ENCODE results near the gene GNAI1.
A peak's percentile ranks its signal among the peaks of the same experiment; 100 is the strongest.
"Not testable (repeated sequence)": the region's sequence is repeated elsewhere in the genome, so short reads cannot be mapped to it uniquely, and the experiment has no call there.

The GNAI1 gene

GRCh38 chr7:80133361-80134114 is 1.1 kb upstream of the GNAI1 start:
- DNase-seq = no peak

DNA sequence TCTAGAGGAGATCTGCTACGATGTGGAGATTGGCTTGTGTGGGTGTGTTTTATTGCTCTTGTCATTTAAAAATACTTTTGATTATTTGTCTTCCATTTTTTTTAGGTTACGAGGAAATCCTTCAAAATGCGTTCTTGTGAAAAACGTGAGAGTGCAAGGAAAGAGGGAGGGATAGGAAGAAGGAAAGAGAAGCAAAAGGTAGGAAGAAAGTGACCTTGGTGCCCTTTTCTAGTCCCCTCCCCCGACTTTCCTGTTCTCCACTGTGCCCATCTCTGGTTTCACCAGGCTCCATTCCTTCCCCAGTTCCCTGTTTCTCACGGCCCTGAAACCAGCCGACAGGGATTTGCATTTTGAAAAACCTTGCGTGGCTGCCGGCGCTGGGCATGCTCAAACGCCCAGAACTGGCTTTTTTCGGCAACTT is 506 bp upstream of the GNAI1 start:
- DNase-seq = no peak

DNA sequence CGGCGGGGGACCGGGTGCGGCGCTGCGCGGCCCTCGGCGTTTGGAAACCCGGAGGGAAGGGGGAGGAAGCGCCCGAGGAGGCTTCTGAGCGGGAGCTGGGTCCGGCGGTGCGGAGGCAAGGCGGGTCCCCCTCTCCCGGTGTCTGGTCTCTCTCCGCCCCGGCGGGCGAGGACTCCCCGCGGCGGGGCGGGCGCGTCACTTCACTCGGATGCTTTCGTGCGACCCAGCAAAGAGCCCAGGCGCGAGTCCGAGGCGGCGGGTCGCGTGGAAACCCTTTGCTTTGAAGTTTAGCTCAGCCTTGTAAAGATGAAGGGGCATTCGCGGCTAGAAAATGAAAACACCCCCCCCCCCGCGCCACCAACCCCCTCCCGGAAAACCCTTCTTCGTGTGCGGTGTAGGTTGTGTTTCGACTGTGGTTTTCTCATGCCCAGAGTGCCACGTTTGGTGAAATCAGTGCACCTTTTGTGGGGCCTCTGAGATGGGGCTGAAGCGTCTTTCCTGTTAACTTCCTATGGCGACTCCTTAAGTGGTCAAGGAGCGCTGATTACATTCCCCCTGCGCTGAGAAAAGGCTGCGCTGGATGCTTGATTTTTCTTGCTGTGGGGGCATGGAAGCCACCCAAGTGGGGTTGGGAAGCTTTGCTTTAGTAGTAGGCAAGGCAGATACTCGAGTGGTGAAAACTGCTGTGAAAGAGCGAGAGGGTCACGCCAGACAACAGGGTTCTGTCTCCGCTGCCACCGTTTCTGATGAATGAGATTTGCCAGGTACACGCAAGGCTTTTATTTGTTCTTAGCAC is 876 bp downstream of the GNAI1 start:
- peak; percentile 10 for DNase-seq

GRCh38 chr7:80136261-80137055 is 1.8 kb downstream of the GNAI1 start:
- no peak for DNase-seq

DNA sequence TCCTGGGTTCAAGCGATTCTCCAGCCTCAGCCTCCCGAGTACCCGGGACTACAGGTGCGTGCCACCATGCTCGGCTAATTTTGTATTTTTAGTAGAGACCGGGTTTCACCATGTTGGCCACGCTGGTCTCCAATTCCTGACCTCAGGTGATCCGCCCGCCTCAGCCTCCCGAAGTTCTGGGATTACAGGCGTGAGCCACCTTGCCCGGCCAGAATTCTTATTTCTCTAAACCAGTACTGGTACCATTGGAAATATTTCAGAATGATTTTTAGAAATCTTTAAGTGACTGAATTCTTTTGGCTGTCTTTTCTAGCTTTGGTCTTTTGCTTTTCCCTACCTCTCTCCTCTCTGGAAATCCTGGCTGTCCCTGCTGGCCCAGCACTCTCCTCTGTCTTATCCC is 2.8 kb downstream of the GNAI1 start:
- no peak for DNase-seq

DNA sequence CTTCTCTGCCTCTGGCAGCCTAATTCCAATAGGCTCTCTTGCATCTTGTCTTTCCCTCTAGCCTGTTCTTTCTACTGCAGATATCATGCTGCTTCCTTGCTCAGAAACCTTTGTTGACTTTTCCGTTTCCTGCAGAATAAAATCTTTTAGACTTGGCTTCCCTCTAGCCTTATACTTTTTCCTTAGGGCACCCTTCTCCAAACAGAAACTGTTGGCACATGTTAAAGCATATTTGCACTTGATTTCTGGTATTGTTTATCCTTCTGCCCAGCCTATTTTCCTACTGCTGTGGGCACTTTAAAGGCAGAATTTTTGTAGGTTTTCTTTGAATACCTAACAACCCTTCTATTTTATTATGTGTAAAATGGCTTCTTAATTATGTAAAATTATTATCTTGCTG is 4.6 kb downstream of the GNAI1 start:
- DNase-seq = no peak

- DNase-seq = no peak
These were observed 5.8 kb downstream of the GNAI1 start for GRCh38 chr7:80140388-80140787.

DNA sequence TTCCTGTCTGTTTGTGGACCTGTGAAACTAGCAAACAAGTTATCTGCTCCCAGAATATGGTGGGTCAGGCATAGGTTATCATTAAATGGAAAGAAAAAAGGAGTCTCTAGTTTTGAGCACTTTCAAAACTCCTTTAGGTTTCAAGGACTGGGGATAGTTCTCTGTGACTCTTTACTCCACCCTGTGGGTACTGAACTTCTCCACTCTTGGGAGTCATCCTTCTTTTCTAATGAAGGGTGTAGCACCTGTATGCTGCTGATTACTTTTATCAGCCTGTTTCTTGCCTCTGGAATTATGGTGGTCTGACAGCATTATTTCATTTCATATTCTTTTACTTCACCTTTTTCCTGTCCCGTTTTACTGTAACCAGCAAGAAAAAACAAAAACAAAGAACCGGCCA is 6.7 kb downstream of the GNAI1 start:
- DNase-seq = no peak

- DNase-seq = no peak
These were observed 8.4 kb downstream of the GNAI1 start for GRCh38 chr7:80142853-80143580.

DNA sequence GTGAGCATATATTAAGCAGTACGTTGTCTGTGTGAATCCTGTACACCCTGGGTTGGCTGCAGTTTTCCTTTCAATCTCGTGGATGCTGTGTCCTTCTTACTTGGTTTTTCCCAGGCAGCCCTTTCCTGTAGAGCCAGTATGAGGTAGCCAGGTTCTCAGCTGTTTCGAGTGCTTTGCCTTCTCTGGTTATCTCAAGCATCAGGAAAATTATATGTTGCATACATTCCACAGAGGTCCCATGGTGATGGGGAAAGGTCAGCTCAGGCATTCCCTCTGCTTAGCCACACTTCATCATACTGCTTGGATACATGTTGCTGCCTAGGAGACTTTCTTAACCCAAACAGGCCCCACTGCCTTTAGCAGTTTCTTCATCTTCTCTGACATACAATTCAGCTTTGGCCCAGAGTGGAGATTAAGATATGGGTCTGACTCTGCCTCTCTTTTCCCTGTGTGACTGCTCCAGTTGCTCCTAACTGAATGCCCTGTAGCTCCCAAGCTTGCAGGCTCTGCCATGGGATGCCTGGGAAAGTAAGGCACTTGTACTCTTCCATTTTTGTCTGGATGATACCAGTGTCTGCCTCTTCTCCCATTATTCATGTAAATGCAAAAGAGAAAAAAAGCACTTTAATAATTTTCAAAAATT is 11.3 kb downstream of the GNAI1 start:
- DNase-seq = no peak

GRCh38 chr7:80146545-80147182 is 12.0 kb downstream of the GNAI1 start:
- no peak for DNase-seq

GRCh38 chr7:80147543-80148391 is 13.1 kb downstream of the GNAI1 start:
- DNase-seq = no peak

DNA sequence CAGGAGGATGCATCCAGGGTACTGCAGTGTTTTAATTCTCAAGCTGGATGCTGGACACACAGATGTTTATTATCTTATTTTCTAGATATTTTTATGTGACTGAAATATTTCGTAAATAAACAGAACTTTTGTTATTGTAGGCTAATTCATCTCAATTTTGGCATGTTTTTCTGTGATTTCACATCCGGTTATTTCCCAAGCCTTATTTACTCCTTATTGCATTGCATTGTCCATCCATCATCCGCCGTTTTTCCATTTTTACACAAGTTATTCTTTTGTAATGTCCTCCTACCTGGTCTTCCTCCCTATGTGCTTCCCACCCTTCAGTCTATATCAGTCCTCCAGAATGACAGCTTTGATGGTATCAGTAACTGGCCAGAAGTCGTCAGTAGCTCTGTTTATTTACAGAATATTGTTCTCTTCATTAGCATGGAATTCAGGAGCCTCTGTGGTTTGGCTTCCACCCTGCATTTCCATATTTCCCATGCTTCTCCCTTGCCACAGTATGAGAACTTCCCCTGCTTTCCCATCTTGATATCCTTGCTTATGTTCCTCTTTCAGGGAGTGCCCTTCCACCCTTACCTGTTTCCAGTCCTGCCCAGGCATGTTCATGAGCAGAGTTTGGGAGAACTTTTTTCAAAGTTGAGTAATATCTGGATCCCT is 16.1 kb downstream of the GNAI1 start:
- DNase-seq = no peak

- DNase-seq = no peak
These were observed 16.6 kb downstream of the GNAI1 start for GRCh38 chr7:80151274-80151665.

- no peak for DNase-seq
These were observed 18.8 kb downstream of the GNAI1 start for GRCh38 chr7:80153446-80153845.

DNA sequence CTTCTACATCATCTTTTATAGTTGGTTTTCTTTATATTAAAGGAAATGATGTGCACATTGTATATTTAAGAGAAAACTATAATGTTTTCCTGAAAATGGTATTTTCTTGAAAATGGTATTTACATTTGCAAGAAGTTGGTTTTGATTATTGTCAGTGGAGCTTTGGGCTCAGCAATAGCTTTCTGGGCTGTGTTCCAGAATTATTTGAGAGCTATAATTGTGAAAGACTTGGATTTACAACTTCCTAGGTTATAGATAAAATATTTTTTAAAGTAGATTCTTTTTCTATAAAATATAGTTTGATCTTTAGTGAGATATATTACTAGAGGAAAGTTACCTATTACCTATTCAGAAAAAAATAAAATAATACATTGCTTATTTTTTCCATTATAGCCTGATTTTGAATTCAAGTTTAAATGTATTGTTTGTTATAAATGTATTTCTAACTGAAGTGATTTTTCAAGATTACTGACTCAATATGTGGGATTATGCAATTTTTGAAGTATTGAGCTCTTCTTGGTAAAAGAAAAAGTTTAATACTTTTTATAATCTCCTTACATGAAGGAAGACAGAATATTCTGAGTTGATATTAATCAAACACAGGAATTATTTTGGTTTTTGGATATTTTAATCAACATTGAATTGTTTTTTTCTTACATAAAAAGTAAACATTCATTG is 20.2 kb downstream of the GNAI1 start:
- DNase-seq = no peak

DNA sequence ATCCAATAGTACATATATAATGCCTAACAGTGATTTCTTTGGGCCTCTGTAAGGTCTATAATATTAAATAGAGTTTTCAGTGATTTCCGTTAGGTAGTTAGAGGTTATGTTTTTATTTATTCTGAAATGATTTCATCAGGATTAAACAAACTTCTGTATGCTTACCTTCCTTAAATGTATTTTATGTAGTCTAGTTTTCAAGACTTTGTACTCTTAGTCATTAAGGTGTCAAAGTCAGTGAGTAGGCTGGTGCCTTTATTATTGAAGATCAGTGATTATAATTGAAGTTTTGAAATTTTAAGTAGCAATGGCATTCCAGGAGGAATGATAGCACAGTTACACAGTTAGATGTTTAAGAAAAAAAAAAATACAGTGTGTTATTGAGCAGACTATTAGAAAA is 20.7 kb downstream of the GNAI1 start:
- no peak for DNase-seq

DNA sequence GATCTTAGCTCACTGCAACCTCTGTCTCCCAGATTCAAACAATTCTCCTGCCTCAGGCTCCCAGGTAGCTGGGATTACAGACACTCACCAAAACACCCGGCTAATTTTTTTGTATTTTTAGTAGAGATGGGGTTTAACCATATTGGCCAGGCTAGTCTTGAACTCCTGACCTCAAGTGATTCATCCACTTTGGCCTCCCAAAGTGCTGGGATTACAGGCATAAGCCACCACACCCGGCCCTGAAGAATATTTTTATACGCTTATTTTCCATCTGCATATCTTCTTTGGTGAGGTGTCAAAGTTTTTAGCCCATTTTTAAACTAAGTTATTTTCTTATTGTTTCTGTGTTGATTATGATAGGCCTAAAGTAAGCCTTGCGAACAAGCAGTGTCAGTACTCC is 23.1 kb downstream of the GNAI1 start:
- DNase-seq = not testable (repeated sequence)

- no peak for DNase-seq
These were observed 25.2 kb downstream of the GNAI1 start for GRCh38 chr7:80159802-80160201.

DNA sequence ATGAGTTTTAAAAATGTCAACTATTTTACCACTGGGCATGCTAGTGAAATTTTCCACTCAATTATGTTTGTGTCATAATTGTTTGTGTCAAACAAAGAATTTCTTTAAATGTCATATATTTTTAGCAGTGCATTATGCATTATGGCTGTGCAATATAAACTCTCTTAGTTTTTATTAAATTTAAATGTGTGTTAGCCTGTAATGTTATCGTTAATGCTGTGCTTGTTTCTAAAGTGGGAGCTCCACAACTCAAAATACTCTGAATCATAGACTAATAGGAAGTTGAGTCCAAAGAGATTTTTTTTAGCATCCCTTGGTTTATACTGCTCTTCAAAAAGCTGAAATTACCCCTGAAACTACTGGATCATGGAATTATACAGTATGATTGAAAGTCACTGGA is 26.8 kb downstream of the GNAI1 start:
- no peak for DNase-seq

All from stimulated activated CD4-positive, alpha-beta T cell treated with anti-CD3 and anti-CD28 coated beads, Interleukin-4, amount 100 ng/mL, for 1 hour (primary cell).